ENCODE measurements around the gene BPTF.

- TF ChIP-seq CTCF (IDR thresholded peaks at IDR 0.05) = no peak
- no peak for TF ChIP-seq POLR2A (IDR thresholded peaks at IDR 0.05)
These were observed 42.3 kb downstream of the BPTF start for GRCh38 chr17:67867591-67867990.

All from lower leg skin (tissue), 3 donors.